Keratinocyte (primary cell): ENCODE data around the gene ACSS1. TPM values are rescaled to one million over a fixed set of nuclear protein-coding genes. Genes with fewer than 3 reads are reported as not detected.
"Not testable (repeated sequence)": the region's sequence is repeated elsewhere in the genome, so short reads cannot be mapped to it uniquely, and the experiment has no call there.

ENCODE experiments used
- DNase-seq: peaks from one replicate; pipeline ENCODE4 v3.0.0-alpha.2; 2011; ENCODE audit warnings: low read depth, missing footprints, low spot score
- FAIRE-seq: peaks from 2 replicates; lab custom pipeline; 2011; peaks lifted over from hg19 to GRCh38; lab: Jason Lieb, UNC
- H2AFZ ChIP-seq: 2 replicates; pipeline ENCODE4 v1.6.0; 2012; ENCODE audit warnings: low read length, control low read depth, inconsistent platforms; ENCODE audit not compliant: control insufficient read depth
- H3K27ac ChIP-seq: 2 replicates; pipeline ENCODE4 v1.5.1; 2011; ENCODE audit warnings: low read length; ENCODE audit not compliant: control insufficient read depth, insufficient read depth
- H3K27me3 ChIP-seq: 3 replicates; pipeline ENCODE4 v1.6.0; 2011; ENCODE audit warnings: low read length; ENCODE audit not compliant: control insufficient read depth, insufficient read depth; ENCODE audit errors: extremely low read depth
- H3K36me3 ChIP-seq, 2 experiments: 2 replicates in 1 of 2; 3 replicates in 1 of 2; pipeline ENCODE4 v1.5.1; 2011; ENCODE audit warnings: low read length in 2 of 2, mild to moderate bottlenecking in 1 of 2; ENCODE audit not compliant: control insufficient read depth in 2 of 2, insufficient read depth in 2 of 2; ENCODE audit errors: extremely low read depth in 1 of 2
- H3K4me1 ChIP-seq: 3 replicates; pipeline ENCODE4 v1.5.1; 2011; ENCODE audit warnings: low read length; ENCODE audit not compliant: control insufficient read depth, insufficient read depth; ENCODE audit errors: extremely low read depth
- H3K4me2 ChIP-seq: 3 replicates; pipeline ENCODE4 v1.6.0; 2011; ENCODE audit warnings: low read depth, low read length; ENCODE audit not compliant: control insufficient read depth, insufficient read depth; ENCODE audit errors: extremely low read depth
- H3K4me3 ChIP-seq, 3 experiments: fragments of 200-600 bp in 1 of 3; sonication (generic) in 1 of 3; 2 replicates in 2 of 3; 3 replicates in 1 of 3; pipeline ENCODE4 v1.5.1; 2011 to 2016; ENCODE audit warnings: low read length in 3 of 3, mild to moderate bottlenecking in 3 of 3, control low read depth in 2 of 3, inconsistent platforms in 1 of 3, low read depth in 1 of 3, mixed read lengths in 1 of 3, mixed run types in 1 of 3, moderate library complexity in 1 of 3; ENCODE audit not compliant: control insufficient read depth in 2 of 3, insufficient read depth in 2 of 3; ENCODE audit errors: extremely low read depth in 1 of 3
- H3K79me2 ChIP-seq: 2 replicates; pipeline ENCODE4 v1.6.0; 2012; ENCODE audit warnings: low read length; ENCODE audit not compliant: control insufficient read depth, insufficient read depth
- H3K9ac ChIP-seq: 3 replicates; pipeline ENCODE4 v1.6.0; 2011; ENCODE audit warnings: low read length; ENCODE audit not compliant: control insufficient read depth, insufficient read depth; ENCODE audit errors: extremely low read depth
- H3K9me1 ChIP-seq: 3 replicates; pipeline ENCODE4 v1.6.0; 2011; ENCODE audit warnings: low read length; ENCODE audit not compliant: control insufficient read depth, insufficient read depth; ENCODE audit errors: extremely low read depth
- H3K9me3 ChIP-seq: 2 replicates; pipeline ENCODE4 v1.5.1; 2012; ENCODE audit warnings: low read depth, low read length; ENCODE audit not compliant: control insufficient read depth
- H4K20me1 ChIP-seq: 3 replicates; pipeline ENCODE4 v1.6.0; 2011; ENCODE audit warnings: low read length; ENCODE audit not compliant: control insufficient read depth, insufficient read depth; ENCODE audit errors: extremely low read depth
- CTCF ChIP-seq, 3 experiments: IDR thresholded peaks in 1 of 3; conservative IDR thresholded peaks in 1 of 3; optimal IDR thresholded peaks in 1 of 3; 2 replicates in 2 of 3; 3 replicates in 1 of 3; pipeline versions ENCODE3 to v1.5.1; 2011; ENCODE audit warnings: low read length in 3 of 3, mild to moderate bottlenecking in 3 of 3, moderate library complexity in 2 of 3, control low read depth in 1 of 3, inconsistent platforms in 1 of 3; ENCODE audit not compliant: insufficient read depth in 2 of 3; ENCODE audit errors: extremely low read depth in 1 of 3
- EZH2 ChIP-seq: IDR thresholded peaks from one replicate; pipeline ENCODE4 v1.6.1; 2012; ENCODE audit warnings: inconsistent platforms, mild to moderate bottlenecking, low read length, moderate library complexity
- dilution Hi-C: fragments of 300-500 bp; cut with MboI; formaldehyde crosslinking; loops from one replicate; pipeline ENCODE4 v1.7.0; 2020; ENCODE audit warnings: low sequenced_read_pairs; ENCODE audit not compliant: extremely low pct_ligation_motif_present
- polyA plus RNA-seq, 5 experiments: library from polyadenylated mRNA; depleted of rRNA in 3 of 5; stranded (reverse) in 3 of 5; stranded (forward) in 1 of 5; unstranded in 1 of 5; fragments of >200 nt; gene quantifications; 1 replicate in 1 of 5; 2 replicates in 3 of 5; 3 replicates in 1 of 5; pipeline versions ENCODE4 v1.2.1 to v1.2.3, GENCODE V29; 2011 to 2012; ENCODE audit warnings: missing spikeins in 2 of 5, low read depth in 1 of 5, low replicate concordance in 1 of 5

ACSS1 gene
- polyA plus RNA-seq, 1 donor (not counting 4 experiments of a cell fraction or from before 2014, with no cell fraction given) = 1.5 TPM

- dilution Hi-C loops = no loop called here
- Histone ChIP-seq H3K4me3 (no peak overlapping the region), H3K4me1 (peaks cover 15% of the 10 kb centered on the region), H3K9me3 (no peaks in the 10 kb centered on the region), H3K27ac (no peak overlapping the region), H3K79me2 (no peaks in the 10 kb centered on the region), H3K9me1 (no peaks in the 10 kb centered on the region), H3K9ac (no peak overlapping the region), H3K36me3 (no peaks in the 10 kb centered on the region), H4K20me1 (no peaks in the 10 kb centered on the region), H3K4me2 (no peak overlapping the region), H2AFZ (no peak overlapping the region), H3K27me3 (peaks cover 6% of the 10 kb centered on the region)
- TF ChIP-seq CTCF (optimal IDR thresholded peaks at IDR 0.05 in 1 of 3, IDR thresholded peaks at IDR 0.05 in 1 of 3, conservative IDR thresholded peaks at IDR 0.05 in 1 of 3; ENCODE audit: extremely low read depth in 1 of 3, insufficient read depth in 2 of 3, low read length in 3 of 3) = no peak
- no peak for TF ChIP-seq EZH2
- FAIRE-seq (no peak), DNase-seq (no peak)
Observed at GRCh38 chr20:25003002-25003401, 54.9 kb downstream of the ACSS1 start.

GRCh38 chr20:25001323-25001722, 56.6 kb downstream of the ACSS1 start:
- H3K4me1 ChIP-seq = peaks cover 15% of the 10 kb centered on the region
- H3K27ac ChIP-seq, H3K36me3 ChIP-seq, H3K9ac ChIP-seq, FAIRE-seq, H4K20me1 ChIP-seq, H3K4me3 ChIP-seq, H2AFZ ChIP-seq, H3K9me3 ChIP-seq, dilution Hi-C loops, H3K4me2 ChIP-seq, H3K9me1 ChIP-seq, H3K79me2 ChIP-seq, H3K27me3 ChIP-seq, DNase-seq: not testable (repeated sequence)

- peak overlapping the region; percentile 10 for H3K27ac ChIP-seq
- H3K27me3 ChIP-seq = peaks cover 7% of the 10 kb centered on the region
- peaks cover 15% of the 10 kb centered on the region for H3K4me1 ChIP-seq
- H3K4me3 ChIP-seq = no peak overlapping the region
- DNase-seq (peak; percentile 48), FAIRE-seq (peak; percentile 95)
- H3K4me2 ChIP-seq = peak overlapping the region; percentile 30
- no peaks in the 10 kb centered on the region for H3K36me3 ChIP-seq
- no peak for TF ChIP-seq EZH2
- peak in 2 of 3 experiments; percentile 19 to 24 for TF ChIP-seq CTCF (optimal IDR thresholded peaks at IDR 0.05 in 1 of 3, IDR thresholded peaks at IDR 0.05 in 1 of 3, conservative IDR thresholded peaks at IDR 0.05 in 1 of 3; ENCODE audit: extremely low read depth in 1 of 3, insufficient read depth in 2 of 3, low read length in 3 of 3)
- no peak overlapping the region for H3K9ac ChIP-seq
- no peaks in the 10 kb centered on the region for H4K20me1 ChIP-seq
- dilution Hi-C loops = no loop called here
- no peaks in the 10 kb centered on the region for H3K79me2 ChIP-seq
- H3K9me1 ChIP-seq = no peaks in the 10 kb centered on the region
- no peak overlapping the region for H2AFZ ChIP-seq
- H3K9me3 ChIP-seq = no peaks in the 10 kb centered on the region
Observed at GRCh38 chr20:25000268-25000801, 57.6 kb downstream of the ACSS1 start.
